SK-MEL-5 (cell line): ENCODE data around the gene PYROXD2. TPM values are rescaled to one million over a fixed set of nuclear protein-coding genes. Genes with fewer than 3 reads are reported as not detected.
"Not testable (repeated sequence)": the region's sequence is repeated elsewhere in the genome, so short reads cannot be mapped to it uniquely, and the experiment has no call there.

ENCODE experiments used
- DNase-seq: peaks from one replicate; pipeline ENCODE4 v3.0.0-alpha.2; 2016; ENCODE audit warnings: low read depth, low spot score
- in situ Hi-C: cut with HindIII; loops from 2 replicates; pipeline ENCODE4 v1.10.0; 2016; ENCODE audit warnings: low sequenced_read_pairs, high pct_unique_total_duplicates, low pct_unique_long_range_greater_than_20kb
- total RNA-seq: library from RNA; depleted of rRNA; stranded (reverse); fragments of >200 nt; shearing (Covaris generic); gene quantifications from 2 replicates; pipeline ENCODE4 v1.2.3, GENCODE V29; 2014

PYROXD2 gene
- total RNA-seq, 1 experiment from 2014 or later: 3.2 TPM

DNA sequence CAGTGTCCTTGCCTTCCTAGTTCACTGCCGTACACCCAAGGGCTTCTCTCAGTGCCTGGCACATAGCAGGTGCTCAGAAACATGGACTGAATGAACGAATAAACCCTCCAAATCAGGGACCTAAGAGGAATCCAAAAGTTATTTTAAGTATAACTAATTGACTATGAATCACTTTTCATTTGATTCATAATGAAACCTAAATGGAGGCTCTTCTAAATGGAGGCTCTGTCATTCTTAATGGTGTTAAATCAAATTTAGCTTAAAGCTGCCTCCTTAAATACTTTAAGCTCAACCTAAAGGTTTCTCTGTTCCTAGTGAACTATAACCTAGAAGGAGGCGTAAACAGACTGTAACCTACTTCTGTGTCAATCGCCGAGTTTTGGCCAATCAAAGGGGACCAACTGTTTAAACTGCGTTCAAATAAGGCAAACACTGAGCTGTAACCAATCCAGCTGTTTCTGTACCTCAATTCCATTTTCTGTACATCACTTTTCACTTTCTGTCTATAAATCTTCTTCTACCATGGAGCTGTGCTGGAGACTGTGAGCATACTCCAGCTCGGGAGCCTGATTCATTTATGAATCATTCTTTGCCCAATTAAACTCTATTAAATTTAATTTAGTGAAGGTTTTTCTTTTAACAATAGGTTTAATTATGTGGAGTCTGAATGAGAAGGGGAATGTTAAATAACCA, 11.0 kb downstream of the PYROXD2 start:
- in situ Hi-C loops: no loop called here
- DNase-seq: no peak

DNA sequence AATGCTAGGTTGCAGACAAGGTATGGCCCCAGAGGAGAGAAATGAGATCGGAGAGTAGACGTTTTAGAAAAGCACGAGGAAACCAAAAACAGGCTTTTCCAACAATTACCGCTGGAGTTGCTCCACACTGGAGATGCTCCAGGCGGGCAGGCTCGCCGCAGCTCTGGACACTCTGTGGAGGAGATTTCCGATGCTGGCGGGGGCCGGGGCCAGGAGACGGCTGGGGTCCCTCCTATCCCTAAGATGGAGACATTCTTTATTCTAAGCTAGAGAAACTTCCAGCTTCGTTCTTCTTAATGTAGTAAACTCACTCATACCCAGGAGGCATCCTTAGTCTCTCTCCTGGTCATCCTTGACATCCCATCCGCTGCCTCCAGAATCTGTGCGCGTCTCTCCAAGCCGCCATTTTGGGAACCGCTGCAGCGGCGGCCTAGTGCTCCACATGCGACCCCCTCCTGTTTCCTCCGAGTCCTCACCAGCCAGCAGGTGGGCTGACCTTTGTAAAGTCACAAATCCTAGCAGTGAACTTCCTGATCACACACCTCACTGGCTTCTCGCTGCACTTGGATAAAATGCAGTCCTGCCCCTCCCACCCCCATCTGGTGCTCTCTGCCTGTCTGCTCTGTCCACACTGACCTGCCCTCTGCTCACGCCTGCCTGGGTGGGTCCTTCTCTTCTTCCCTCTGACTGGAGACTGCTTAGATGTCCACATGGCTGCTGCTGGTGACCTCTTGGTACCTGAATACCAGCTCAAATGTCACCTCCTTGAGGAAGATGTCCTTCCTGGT, 11.9 kb downstream of the PYROXD2 start:
- DNase-seq: no peak
- in situ Hi-C loops: no loop called here

DNA sequence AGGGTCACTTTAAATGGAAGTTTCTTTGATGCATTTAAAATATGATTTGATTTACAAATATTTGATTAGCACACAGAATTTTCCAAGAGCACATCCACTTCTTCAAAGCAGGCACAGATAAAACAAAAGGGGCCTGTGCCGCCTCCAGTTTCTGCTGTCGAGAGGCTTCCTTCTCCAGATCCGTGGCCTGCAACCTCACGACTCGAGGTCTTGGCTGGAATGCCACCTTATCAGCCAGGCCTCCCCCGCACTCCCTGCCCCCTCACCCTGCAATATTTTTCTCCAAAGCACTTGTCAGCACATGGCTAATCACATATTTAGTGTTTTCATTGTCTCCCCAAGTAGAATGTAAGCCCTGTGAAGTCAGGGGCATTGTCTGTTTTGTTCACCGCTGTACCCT, 12.5 kb downstream of the PYROXD2 start:
- DNase-seq: no peak
- in situ Hi-C loops: no loop called here

DNA sequence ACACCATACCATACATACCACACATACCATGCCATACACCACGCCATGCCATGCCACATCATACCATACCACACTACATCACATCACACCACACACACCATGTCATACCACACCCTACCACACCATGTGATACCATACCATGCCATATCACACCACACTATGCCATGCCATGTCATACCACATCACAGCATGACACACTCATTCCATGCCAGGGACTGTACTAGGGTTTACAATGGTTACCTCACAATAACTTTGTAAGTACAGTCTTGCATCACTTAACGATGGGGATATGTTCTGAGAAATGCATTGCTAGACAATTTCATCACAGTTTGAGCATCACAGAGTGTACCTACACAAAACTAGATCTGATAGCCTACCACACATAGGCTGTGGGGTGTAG, 14.5 kb downstream of the PYROXD2 start:
- DNase-seq: no peak
- in situ Hi-C loops: no loop called here

DNA sequence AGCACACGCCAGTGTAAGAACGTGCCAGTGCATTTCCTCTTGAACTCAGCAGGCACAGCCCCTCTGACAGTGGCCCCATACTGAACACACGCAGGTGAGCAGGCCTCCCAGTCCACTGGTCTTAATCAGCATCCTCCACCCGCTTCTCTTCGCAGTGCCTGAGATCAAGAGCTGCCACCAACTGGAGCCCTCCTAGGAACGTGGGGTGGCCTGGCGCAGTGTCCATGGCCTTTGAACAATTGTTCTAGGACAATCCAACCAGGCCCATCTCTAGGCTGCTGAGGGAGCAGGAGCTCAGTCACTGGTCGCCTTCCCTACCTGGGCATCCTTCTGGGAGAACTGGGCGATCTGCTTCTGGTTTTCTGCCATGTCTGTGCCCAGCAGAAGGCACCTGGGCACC, 15.2 kb downstream of the PYROXD2 start:
- DNase-seq: no peak
- in situ Hi-C loops: no loop called here

DNA sequence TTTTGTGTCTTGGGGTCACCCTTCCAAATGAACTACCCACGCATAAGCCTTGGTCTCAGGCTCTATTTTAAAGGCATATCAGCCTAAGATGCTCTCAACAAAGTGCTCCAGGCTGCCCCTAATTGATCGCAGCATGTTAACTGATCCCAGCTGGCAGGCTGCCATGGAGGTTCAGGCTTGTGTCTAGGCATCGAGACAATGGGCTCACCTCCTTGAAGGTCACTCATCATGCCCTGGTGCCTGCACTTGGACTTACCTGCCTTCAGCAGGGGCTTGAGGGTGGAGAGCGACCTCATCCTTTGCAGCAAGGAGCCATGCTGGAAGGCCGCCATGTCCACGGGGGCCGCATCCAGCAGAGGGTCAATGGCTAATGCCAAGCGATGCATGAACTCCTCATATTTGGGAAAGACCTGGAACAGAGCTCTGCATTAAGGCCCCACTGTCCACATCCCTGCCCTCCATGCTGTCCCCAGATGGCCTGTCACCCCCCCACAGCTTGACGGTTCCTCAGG, 17.8 kb downstream of the PYROXD2 start:
- no peak for DNase-seq
- in situ Hi-C loops: no loop called here

DNA sequence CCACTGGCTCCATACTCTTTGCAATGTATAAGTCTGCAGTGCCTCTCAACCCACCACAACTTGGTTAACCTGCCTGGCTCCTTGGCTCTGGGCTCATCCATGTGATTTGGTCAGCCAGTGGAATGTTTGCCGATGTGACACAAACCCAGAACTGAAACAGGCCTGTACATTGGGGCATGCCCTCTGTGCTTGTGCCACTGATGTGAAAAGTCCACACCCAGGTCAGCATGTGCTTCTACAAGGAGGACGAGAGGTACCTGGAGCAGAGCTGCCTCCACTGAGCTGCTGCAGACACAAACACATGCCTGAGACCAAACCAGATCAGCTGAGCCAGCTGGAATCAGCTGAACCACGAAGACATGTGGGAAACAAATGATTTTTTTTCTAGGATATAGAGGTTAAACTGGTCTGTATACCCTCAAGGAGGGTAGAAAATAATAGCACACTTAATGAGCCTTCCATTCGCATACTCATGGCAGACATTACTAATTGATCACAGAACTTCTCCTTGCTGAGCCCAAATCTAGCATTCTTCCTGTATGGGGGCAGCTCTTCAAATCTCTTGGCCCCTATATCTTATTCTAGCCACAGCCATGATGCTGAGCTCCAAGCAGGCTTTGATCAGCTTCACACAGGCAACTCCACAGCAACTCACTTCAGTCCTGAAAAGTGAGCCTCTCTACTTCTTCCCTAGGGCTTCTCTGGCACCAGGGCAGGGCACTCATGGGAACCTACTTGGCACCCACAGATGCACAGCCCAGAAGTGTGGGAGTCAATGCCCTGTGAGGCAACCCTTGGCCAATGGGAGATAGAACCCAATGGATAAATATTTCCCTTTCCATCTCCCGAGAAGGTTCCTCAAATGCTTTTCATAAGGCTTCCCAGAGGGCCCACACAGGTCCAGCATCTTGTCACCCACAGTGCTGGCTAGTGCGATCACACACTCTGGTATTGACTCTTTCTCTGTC, 18.6 kb downstream of the PYROXD2 start:
- in situ Hi-C loops: no loop called here
- DNase-seq: no peak

DNA sequence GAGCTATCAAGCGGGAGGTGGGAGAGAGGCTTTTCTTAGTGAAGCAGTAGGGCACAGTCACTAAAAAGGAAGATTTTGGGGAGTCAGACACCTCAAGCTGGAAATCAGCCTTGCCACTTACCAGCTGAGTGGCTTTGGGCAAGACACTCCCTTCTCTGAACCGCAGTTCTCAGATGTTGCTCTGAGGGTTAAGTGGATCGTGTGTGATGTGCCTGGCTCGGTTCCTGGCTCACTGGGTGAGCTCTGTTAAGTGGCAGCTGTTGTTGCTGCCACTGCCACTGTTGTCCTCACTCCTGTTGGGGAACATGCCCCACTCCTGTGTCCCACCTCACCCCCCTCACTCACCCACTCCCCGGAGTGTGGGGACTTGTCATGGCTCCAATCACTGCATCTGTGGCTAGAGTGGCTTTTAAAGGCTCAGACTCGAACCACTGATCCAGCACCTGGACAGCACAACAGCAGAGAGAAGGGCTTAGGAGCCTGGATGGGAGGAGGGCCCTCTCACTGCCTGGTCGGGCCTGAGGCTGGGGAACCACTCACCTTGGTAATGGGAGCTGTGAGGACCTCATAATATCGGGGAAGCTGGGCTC, 20.0 kb downstream of the PYROXD2 start:
- no peak for DNase-seq
- in situ Hi-C loops: no loop called here

DNA sequence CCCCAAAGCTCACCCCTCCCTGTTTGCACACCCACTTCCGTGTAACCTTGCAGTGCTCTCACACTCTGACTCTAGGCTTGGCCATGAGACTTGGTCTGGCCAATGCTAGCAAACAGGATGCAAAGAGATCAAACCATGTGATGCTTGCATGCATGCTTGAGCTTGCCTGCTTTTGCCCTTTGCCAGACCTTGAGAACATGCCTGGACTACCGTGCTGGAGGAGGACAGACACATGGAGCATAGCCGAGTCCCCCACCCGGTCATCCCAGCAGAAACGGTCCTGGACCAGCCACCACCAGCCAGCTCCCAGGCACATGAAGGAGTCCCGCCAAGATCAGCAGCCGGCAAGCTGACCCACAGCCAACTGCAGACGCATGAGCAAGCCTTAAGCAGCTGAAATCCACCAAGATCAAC, 23.4 kb downstream of the PYROXD2 start:
- in situ Hi-C loops: no loop called here
- DNase-seq: no peak

DNA sequence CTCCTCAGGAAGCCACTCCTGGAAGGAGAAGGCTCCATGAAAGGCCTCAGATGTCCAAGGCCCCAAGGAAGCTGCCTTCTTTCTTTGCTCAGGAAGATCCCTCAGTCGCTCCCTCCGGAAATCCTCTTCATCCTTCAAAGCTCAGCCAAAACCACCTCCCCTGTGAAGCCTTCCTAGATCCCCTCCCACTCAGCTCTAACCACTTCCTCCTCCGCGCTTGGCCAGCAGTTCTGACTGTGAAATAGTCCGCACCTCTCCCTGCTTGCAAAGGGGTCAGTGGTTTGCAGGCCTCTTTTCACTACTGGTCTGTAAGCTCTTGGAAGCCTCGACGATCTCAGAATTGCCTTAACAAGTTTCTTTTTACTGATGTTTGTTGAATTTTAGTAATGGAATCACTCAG, 23.9 kb downstream of the PYROXD2 start:
- in situ Hi-C loops: no loop called here
- DNase-seq: no peak

DNA sequence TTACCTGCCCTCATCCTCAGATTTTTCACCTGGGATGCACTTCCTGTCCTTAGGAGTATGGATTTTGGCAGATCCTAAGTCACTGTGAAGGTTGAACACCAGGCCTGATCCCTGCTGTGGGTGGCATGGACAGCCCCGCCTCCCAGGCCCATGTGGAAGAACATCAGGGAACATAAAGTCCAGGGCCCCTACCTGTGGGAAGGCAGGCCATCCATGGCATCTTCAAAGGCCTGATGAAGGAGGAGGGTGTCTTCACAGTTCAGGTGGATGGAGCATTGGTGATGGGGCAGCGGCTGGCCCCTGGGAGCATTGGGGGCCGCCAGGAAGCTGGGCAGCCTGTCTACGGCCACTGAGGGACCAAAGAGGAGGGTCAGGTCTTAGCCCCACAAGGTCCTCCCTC, 24.6 kb downstream of the PYROXD2 start:
- no peak for DNase-seq
- in situ Hi-C loops: no loop called here

DNA sequence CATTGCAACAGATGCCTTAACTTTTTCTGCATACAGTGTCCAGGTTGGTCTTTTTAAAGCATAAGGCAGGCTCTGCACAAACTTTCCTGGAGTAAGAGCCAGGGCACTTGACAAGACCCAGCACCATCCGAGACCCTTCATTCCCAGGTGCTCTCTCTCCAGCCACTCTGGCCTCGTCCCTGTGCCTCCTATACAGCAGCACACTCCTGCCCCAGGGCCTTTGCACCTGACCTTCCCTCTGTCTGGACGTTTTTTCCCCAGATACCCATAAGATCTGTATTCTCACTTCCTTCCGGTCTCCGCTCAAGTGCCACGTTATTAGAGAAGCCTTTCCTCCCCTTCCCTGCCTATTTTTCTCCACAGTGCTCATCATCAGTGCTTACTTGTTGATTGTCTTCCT, 25.6 kb downstream of the PYROXD2 start:
- in situ Hi-C loops: no loop called here
- no peak for DNase-seq

DNA sequence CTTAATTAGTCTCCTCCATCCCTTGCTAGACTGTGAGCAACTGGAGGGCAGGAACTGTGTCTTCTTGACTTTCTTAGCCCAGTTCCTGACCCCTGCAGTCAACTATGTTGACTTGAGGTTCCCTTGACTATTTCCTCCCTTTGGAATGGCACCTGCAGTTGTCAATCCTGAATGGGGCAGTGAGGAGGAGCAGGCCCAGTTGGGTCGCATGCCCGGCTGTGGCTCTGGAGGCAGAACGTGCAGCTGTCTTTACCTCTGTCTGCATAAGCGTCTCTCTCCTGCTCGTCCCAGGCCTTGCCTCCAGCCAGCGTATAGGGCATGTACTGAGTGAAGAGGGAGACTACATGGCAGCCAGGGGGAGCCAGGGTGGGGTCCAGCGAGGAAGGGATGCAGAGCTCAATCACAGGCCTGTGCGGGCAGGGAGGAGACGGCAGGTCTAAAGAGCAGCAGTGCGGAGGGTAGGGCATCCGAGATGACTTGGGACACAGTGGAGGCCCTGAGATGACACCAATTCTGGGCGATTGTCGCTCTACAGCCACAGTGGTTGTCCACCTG, 26.8 kb downstream of the PYROXD2 start:
- in situ Hi-C loops: no loop called here
- DNase-seq: no peak

DNA sequence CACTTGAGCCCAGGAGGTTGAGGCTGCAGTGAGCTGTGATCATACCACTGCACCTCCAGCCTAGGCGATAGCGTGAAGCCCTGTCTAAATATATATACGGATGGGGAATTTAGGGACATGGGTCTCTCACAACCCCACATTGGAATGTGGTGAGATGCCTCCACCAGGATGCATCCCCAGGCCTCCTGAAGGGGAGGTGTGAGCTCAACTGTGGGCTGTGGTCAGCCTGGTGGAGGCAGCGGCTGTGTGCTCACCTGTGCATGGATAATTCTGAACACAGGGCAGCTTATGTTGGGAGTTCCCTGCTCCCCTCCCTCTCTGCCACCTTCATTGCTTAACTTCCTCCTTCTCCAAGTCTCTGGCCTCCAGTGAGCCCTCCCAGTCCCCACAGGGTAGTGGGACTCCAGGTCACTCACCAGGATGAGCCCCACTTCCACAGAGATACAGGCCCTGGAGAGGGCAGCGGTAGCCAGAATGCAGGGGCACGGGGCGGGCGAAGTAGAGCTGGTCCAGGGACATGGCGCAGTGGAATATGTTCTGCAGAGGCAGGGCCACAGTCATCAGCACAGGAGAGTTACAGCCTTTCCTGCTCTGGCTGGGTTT, 30.4 kb downstream of the PYROXD2 start:
- DNase-seq: no peak
- in situ Hi-C loops: no loop called here

DNA sequence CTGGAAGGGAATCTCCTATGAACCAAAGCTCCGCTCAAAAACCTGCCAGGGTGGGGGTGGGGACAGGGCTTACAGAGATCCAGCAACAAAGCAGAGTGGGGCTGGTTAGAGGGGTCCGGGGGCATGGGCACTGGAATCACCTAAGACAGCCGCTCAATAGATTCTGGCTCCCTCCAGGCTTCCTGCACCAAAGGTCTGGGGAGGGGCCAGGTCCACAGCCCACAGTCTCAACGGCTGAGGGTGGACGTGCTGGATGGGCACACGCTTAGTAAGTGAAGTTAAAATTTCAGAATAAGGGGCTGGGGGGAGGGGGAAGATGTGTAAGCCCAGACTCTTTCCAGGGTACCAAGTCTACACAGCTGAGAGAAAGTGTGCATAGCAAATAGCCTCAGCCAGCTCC, 31.1 kb downstream of the PYROXD2 start:
- in situ Hi-C loops: no loop called here
- no peak for DNase-seq

DNA sequence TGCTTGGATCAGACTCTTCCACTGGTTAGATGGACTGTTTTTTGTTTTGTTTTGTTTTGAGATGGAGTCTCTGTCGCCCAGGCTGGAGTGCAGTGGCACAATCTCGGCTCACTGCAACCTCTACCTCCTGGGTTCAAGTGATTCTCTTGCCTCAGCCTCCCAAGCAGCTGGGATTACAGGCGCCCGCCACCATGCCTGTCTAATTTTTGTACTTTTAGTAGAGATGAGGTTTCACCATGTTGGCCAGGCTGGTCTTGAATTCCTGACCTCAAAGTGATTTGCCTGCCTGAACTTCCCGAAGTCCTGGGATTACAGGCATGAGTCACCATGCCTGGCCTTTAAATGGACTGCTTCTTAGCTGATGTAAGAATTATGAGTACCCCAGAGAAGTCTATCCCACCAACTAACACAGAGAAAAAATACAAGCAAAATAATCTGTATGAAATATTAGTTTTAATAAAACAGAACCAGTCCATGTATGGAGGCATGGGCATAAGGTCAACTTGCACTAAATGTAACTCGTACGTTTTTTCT, 31.8 kb downstream of the PYROXD2 start:
- DNase-seq, in situ Hi-C loops: not testable (repeated sequence)

DNA sequence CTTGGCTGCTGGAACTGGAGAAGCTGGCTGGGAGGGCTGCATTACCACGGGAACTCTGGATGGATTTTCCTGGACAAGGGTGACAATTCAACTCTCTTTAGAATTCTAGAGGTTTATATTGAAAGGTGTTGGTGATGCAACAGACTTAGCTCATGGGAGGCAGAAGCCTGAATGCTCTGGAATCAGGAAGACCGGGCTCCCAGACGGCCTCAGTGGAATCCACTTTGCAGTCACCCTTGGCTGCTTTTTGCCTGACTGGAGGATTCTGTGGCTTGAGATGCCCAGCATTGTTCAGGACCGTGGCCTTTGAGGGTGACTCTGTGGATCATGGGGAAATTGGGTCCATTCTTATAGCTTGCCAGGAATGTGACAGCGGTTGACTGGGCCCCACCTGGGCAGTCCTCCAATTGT, 32.3 kb downstream of the PYROXD2 start:
- in situ Hi-C loops: no loop called here

More for the DNA sequence above, 32.3 kb downstream of the PYROXD2 start:
- no peak for DNase-seq
